ENCODE measurements around the gene STK32C. TPM values are rescaled to one million over a fixed set of nuclear protein-coding genes. Genes with fewer than 3 reads are reported as not detected.
"Not testable (repeated sequence)": the region's sequence is repeated elsewhere in the genome, so short reads cannot be mapped to it uniquely, and the experiment has no call there.

STK32C gene
- total and polyA plus RNA-seq, 4 donors = 5.1 to 22.0 (median 16.3) TPM

- no peak for DNase-seq
- no peak overlapping the region for H3K27ac ChIP-seq (ENCODE audit: low read depth in 1 of 2, low read length in 1 of 2)
- H3K36me3 ChIP-seq (ENCODE audit: control insufficient read depth in 4 of 4, insufficient read depth in 4 of 4, low read length in 4 of 4) = no peaks in the 10 kb centered on the region
- H3K9me3 ChIP-seq (ENCODE audit: control insufficient read depth in 4 of 4, insufficient read depth in 3 of 4, low read length in 3 of 4) = no peaks in the 10 kb centered on the region
- H3K4me1 ChIP-seq (ENCODE audit: control insufficient read depth in 5 of 5, insufficient read depth in 5 of 5, low read length in 5 of 5) = peaks cover 0 to 34% (median 23%) of the 10 kb centered on the region in 5 donors
- WGBS, 2 donors = 91 to 96% methylated on average over 11 of the region's 11 CpGs
- no peak overlapping the region for H3K9ac ChIP-seq (ENCODE audit: insufficient read depth in 1 of 2, low read length in 2 of 2)
- ATAC-seq (ENCODE audit: insufficient read depth, low FRiP score) = no peak
- H3K27me3 ChIP-seq (ENCODE audit: control insufficient read depth in 3 of 3, insufficient read depth in 3 of 3, low read length in 2 of 3) = peaks cover 0 to 7% (median 2%) of the 10 kb centered on the region in 3 donors
- TF ChIP-seq CTCF (IDR thresholded peaks at IDR 0.05; ENCODE audit: control extremely low read depth, extremely low read depth) = no peak
- H3K4me3 ChIP-seq = no peak overlapping the region
These were observed 37.5 kb downstream of the STK32C start for GRCh38 chr10:132270256-132270655.

- Histone ChIP-seq H3K36me3 (ENCODE audit: control insufficient read depth in 4 of 4, insufficient read depth in 4 of 4, low read length in 4 of 4) (no peaks in the 10 kb centered on the region), H3K4me1 (ENCODE audit: control insufficient read depth in 5 of 5, insufficient read depth in 5 of 5, low read length in 5 of 5) (peaks cover 0 to 37% (median 23%) of the 10 kb centered on the region in 5 donors), H3K4me3 (no peak overlapping the region), H3K27me3 (ENCODE audit: control insufficient read depth in 3 of 3, insufficient read depth in 3 of 3, low read length in 2 of 3) (peaks cover 0 to 8% (median 2%) of the 10 kb centered on the region in 3 donors), H3K9ac (ENCODE audit: insufficient read depth in 1 of 2, low read length in 2 of 2) (no peak overlapping the region), H3K27ac (ENCODE audit: low read depth in 1 of 2, low read length in 1 of 2) (no peak overlapping the region), H3K9me3 (ENCODE audit: control insufficient read depth in 4 of 4, insufficient read depth in 3 of 4, low read length in 3 of 4) (no peaks in the 10 kb centered on the region)
- TF ChIP-seq CTCF (IDR thresholded peaks at IDR 0.05; ENCODE audit: control extremely low read depth, extremely low read depth) = no peak
- 84 to 94% methylated on average over 21 of the region's 21 CpGs for WGBS, 2 donors
- ATAC-seq (ENCODE audit: insufficient read depth, low FRiP score) = no peak
- no peak for DNase-seq
These were observed 38.2 kb downstream of the STK32C start for GRCh38 chr10:132269266-132270230.

- not testable (repeated sequence) for DNase-seq; H3K27ac ChIP-seq (ENCODE audit: low read depth in 1 of 2, low read length in 1 of 2); ATAC-seq (ENCODE audit: insufficient read depth, low FRiP score); H3K27me3 ChIP-seq (ENCODE audit: control insufficient read depth in 3 of 3, insufficient read depth in 3 of 3, low read length in 2 of 3); H3K4me3 ChIP-seq; H3K36me3 ChIP-seq (ENCODE audit: control insufficient read depth in 4 of 4, insufficient read depth in 4 of 4, low read length in 4 of 4); H3K9me3 ChIP-seq (ENCODE audit: control insufficient read depth in 4 of 4, insufficient read depth in 3 of 4, low read length in 3 of 4); H3K9ac ChIP-seq (ENCODE audit: insufficient read depth in 1 of 2, low read length in 2 of 2)
- peaks cover 0 to 35% (median 23%) of the 10 kb centered on the region in 5 donors for H3K4me1 ChIP-seq (ENCODE audit: control insufficient read depth in 5 of 5, insufficient read depth in 5 of 5, low read length in 5 of 5)
- 93 to 95% methylated on average over 12 of the region's 12 CpGs for WGBS, 2 donors
These were observed 39.8 kb downstream of the STK32C start for GRCh38 chr10:132267916-132268315.

GRCh38 chr10:132266594-132267161 is 41.1 kb downstream of the STK32C start:
- no peak overlapping the region for H3K4me3 ChIP-seq
- 39 to 50% methylated on average over 24 to 25 of the region's 25 CpGs for WGBS, 2 donors
- ATAC-seq (ENCODE audit: insufficient read depth, low FRiP score) (no peak), DNase-seq (no peak)
- H3K9me3 ChIP-seq (ENCODE audit: control insufficient read depth in 4 of 4, insufficient read depth in 3 of 4, low read length in 3 of 4) = no peaks in the 10 kb centered on the region
- peaks cover 0 to 23% (median 15%) of the 10 kb centered on the region in 5 donors for H3K4me1 ChIP-seq (ENCODE audit: control insufficient read depth in 5 of 5, insufficient read depth in 5 of 5, low read length in 5 of 5)
- no peak overlapping the region for H3K27ac ChIP-seq (ENCODE audit: low read depth in 1 of 2, low read length in 1 of 2)
- H3K36me3 ChIP-seq (ENCODE audit: control insufficient read depth in 4 of 4, insufficient read depth in 4 of 4, low read length in 4 of 4) = no peaks in the 10 kb centered on the region
- peaks cover 0 to 8% (median 2%) of the 10 kb centered on the region in 3 donors for H3K27me3 ChIP-seq (ENCODE audit: control insufficient read depth in 3 of 3, insufficient read depth in 3 of 3, low read length in 2 of 3)
- TF ChIP-seq CTCF (IDR thresholded peaks at IDR 0.05; ENCODE audit: control extremely low read depth, extremely low read depth) = no peak
- H3K9ac ChIP-seq (ENCODE audit: insufficient read depth in 1 of 2, low read length in 2 of 2) = no peak overlapping the region
